Activated CD4-positive, CD25-positive, alpha-beta regulatory T cell treated with anti-CD3 and anti-CD28 coated beads, Interleukin-2, amount 50 U/mL, for 16 hours (primary cell): Measurements from ENCODE around the gene PNCK.

Experiments
- DNase-seq: peaks from one replicate; pipeline ENCODE4 v3.0.0-alpha.2; 2020; ENCODE audit warnings: low read depth, low spot score

The PNCK gene

GRCh38 chrX:153628665-153629064 is 44.9 kb downstream of the PNCK start:
- no peak for DNase-seq

- no peak for DNase-seq
Observed at GRCh38 chrX:153628129-153628528, 45.5 kb downstream of the PNCK start.

- no peak for DNase-seq
Observed at GRCh38 chrX:153627675-153628111, 45.9 kb downstream of the PNCK start.

GRCh38 chrX:153626863-153627674 is 46.5 kb downstream of the PNCK start:
- DNase-seq, result no peak

GRCh38 chrX:153626025-153626633 is 47.5 kb downstream of the PNCK start:
- DNase-seq, result no peak

- DNase-seq, result no peak
Observed at GRCh38 chrX:153625271-153626024, 48.2 kb downstream of the PNCK start.

GRCh38 chrX:153624196-153625091 is 49.2 kb downstream of the PNCK start:
- DNase-seq, result no peak

GRCh38 chrX:153623310-153624029 is 50.1 kb downstream of the PNCK start:
- no peak for DNase-seq

- no peak for DNase-seq
Observed at GRCh38 chrX:153622661-153623309, 50.8 kb downstream of the PNCK start.

- DNase-seq, result no peak
Observed at GRCh38 chrX:153621949-153622598, 51.5 kb downstream of the PNCK start.

GRCh38 chrX:153620576-153620975 is 53.0 kb downstream of the PNCK start:
- no peak for DNase-seq
